SH-SY5Y (cell line): ENCODE results near the gene HCAR3.

Source experiments
- GATA2 ChIP-seq: IDR thresholded peaks from 2 replicates; pipeline ENCODE4 v1.6.1; 2011; ENCODE audit warnings: mild to moderate bottlenecking, low read depth, low read length
- GATA3 ChIP-seq: IDR thresholded peaks from 2 replicates; pipeline ENCODE4 v1.6.1; 2011; ENCODE audit warnings: low read depth, mild to moderate bottlenecking, low read length, moderate library complexity

DNA sequence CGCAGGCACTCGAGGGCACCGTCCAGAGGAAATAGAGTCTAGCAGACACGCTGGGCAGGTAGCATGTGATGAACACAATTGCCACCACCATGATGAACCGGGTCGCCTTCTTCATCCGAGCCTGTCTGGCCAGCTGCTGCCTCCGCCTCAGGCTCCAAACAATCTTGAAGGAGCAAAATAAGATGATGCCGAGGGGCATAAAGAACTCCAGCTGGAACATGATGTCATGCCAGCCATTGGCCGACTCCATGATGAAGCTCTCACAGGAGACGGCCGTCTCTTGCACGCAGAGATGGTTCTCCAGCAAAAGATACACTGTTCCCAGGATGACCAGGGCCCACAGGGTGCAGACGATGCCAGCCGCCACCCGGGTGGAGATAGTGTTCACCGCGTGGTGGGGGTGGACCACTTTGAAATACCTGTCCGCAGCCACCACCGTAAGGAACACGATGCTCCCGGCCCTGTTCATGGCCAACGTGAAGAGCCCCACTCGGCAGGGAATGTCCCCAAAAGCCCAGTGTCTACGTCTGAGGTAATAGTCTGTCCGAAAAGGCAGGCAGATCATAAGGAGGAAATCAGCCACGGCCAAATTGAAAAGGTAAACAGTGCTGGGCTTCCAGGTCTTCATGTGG, 13.1 kb upstream of the HCAR3 start:
- TF ChIP-seq GATA3 (no peak), GATA2 (no peak)
